GM12875 (cell line): ENCODE measurements around the gene NDUFA13.

ENCODE experiments used
- H3K4me3 ChIP-seq: one replicate; pipeline ENCODE4 v1.5.1; 2011; ENCODE audit warnings: low read depth, low read length, control low read depth
- CTCF ChIP-seq: IDR thresholded peaks from 2 replicates; pipeline ENCODE4 v1.5.1; 2011; ENCODE audit warnings: low read depth, mild to moderate bottlenecking, control low read depth, inconsistent platforms, low read length, moderate library complexity, borderline replicate concordance; ENCODE audit not compliant: insufficient read depth

Gene NDUFA13

GRCh38 chr19:19561946-19562664, 46.1 kb downstream of the NDUFA13 start:
- H3K4me3 ChIP-seq: no peak overlapping the region
- no peak for TF ChIP-seq CTCF

- no peak for TF ChIP-seq CTCF
- no peak overlapping the region for H3K4me3 ChIP-seq
These were observed 46.8 kb downstream of the NDUFA13 start for GRCh38 chr19:19562665-19563347.

- H3K4me3 ChIP-seq: no peak overlapping the region
- TF ChIP-seq CTCF: no peak
These were observed 47.4 kb downstream of the NDUFA13 start for GRCh38 chr19:19563348-19563848.

GRCh38 chr19:19566306-19566705, 50.3 kb downstream of the NDUFA13 start:
- no peak overlapping the region for H3K4me3 ChIP-seq
- no peak for TF ChIP-seq CTCF

GRCh38 chr19:19567391-19567790, 51.4 kb downstream of the NDUFA13 start:
- TF ChIP-seq CTCF: no peak

GRCh38 chr19:19568802-19569756, 53.1 kb downstream of the NDUFA13 start:
- H3K4me3 ChIP-seq: no peak overlapping the region
- TF ChIP-seq CTCF: no peak

More at GRCh38 chr19:19567391-19567790, 51.4 kb downstream of the NDUFA13 start:
- no peak overlapping the region for H3K4me3 ChIP-seq
